Spleen (tissue), 7 donors: ENCODE measurements around the gene CD200R1.

ENCODE experiments used
- POLR2AphosphoS5 ChIP-seq, 3 donors: sonication (generic); formaldehyde crosslinking; IDR thresholded peaks; one replicate each; pipeline ENCODE4 v1.5.1; 2017; ENCODE audit warnings: antibody characterized with exemption in 3 of 3
- TF ChIP-seq, protein P1 (sequence below), 11 experiments: fragments of 200-600 bp in 7 of 11; fragments of 450-650 bp in 4 of 11; sonication (generic) in 4 of 11; IDR thresholded peaks in 8 of 11; conservative IDR thresholded peaks in 3 of 11; 1 replicate in 7 of 11; 2 replicates in 4 of 11; pipeline versions ENCODE4 v1.4.0 to v1.8.0; 2016 to 2021; ENCODE audit warnings: antibody characterized with exemption in 11 of 11, inconsistent platforms in 4 of 11, mild to moderate bottlenecking in 1 of 11
- donor health status: DM: no; HTN: no; CAD: no; lungs with moderate emphysema.
- donor health status: DM: no; HTN: no; CAD: no.
- donor health status: DM: no; HTN: no; CAD: no.

DNA sequence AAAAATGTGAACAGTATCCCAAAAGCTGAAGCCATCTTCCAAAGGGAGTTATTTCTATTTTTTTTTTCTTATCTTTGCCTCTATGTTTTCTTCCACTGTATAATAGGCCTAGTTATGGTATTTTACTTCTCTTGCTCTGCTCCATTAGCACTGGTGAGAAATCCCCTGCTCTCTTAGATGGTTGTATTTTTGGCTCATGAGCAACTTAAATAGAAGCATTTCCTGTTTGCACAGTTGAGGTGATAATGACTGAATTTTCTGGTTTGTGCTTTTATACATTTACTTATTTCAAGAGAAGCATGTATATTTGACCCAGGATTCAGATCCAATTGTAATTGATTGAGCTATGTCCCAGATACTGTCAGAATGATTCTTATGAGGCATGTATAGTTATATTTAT, 66.7 kb downstream of the CD200R1 start:
- no peak for TF ChIP-seq POLR2AphosphoS5 (IDR thresholded peaks at IDR 0.05)
- TF ChIP-seq, protein P1, sequence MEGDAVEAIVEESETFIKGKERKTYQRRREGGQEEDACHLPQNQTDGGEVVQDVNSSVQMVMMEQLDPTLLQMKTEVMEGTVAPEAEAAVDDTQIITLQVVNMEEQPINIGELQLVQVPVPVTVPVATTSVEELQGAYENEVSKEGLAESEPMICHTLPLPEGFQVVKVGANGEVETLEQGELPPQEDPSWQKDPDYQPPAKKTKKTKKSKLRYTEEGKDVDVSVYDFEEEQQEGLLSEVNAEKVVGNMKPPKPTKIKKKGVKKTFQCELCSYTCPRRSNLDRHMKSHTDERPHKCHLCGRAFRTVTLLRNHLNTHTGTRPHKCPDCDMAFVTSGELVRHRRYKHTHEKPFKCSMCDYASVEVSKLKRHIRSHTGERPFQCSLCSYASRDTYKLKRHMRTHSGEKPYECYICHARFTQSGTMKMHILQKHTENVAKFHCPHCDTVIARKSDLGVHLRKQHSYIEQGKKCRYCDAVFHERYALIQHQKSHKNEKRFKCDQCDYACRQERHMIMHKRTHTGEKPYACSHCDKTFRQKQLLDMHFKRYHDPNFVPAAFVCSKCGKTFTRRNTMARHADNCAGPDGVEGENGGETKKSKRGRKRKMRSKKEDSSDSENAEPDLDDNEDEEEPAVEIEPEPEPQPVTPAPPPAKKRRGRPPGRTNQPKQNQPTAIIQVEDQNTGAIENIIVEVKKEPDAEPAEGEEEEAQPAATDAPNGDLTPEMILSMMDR (IDR thresholded peaks at IDR 0.05 in 8 of 11, conservative IDR thresholded peaks at IDR 0.05 in 3 of 11): no peak
